Caco-2 (cell line): ENCODE results near the gene SNX1. TPM values are rescaled to one million over a fixed set of nuclear protein-coding genes. Genes with fewer than 3 reads are reported as not detected.

ENCODE experiments used
- BruUV-seq: library from RNA; stranded (reverse); fragments of 400-500 nt; replicated peaks from 2 replicates; lab custom pipeline; 2021; lab: Mats Ljungman, UMichigan
- CTCF ChIA-PET: fragments of 300-600 bp; sonication (Branson Sonifier 250); formaldehyde crosslinking; loops from one replicate; lab custom pipeline; 2022; ENCODE audit warnings: antibody characterized with exemption; lab: Charles Lee
- POLR2A ChIA-PET: fragments of 300-600 bp; sonication (Branson Sonifier 250); formaldehyde crosslinking; loops from one replicate; lab custom pipeline; 2022; ENCODE audit warnings: antibody characterized with exemption; lab: Charles Lee
- DNase-seq, 2 experiments: peaks; one replicate each; pipeline versions ENCODE4 v3.0.0 to v3.0.0-alpha.2; 2020 to 2022
- H3K27me3 ChIP-seq: replicated peaks from 2 replicates; pipeline ENCODE4 v1.6.0; 2011; ENCODE audit warnings: low read length; ENCODE audit not compliant: control insufficient read depth, insufficient read depth
- H3K36me3 ChIP-seq: 2 replicates; pipeline ENCODE4 v1.5.1; 2011; ENCODE audit warnings: low read length; ENCODE audit not compliant: control insufficient read depth, insufficient read depth
- H3K4me1 ChIP-seq: fragments of 250-450 bp; sonication (Bioruptor Pico); 2 replicates; pipeline ENCODE4 v1.5.1; 2020; ENCODE audit warnings: mild to moderate bottlenecking
- H3K4me3 ChIP-seq: 2 replicates; pipeline ENCODE4 v1.5.1; 2011; ENCODE audit warnings: low read depth, mild to moderate bottlenecking, control low read depth, low read length
- H3K9me3 ChIP-seq: fragments of 250-450 bp; sonication (Bioruptor Pico); 2 replicates; pipeline ENCODE4 v1.5.1; 2020; ENCODE audit warnings: mild to moderate bottlenecking, moderate library complexity
- H3K27ac Mint-ChIP-seq: one replicate; pipeline ENCODE4 v1.8.0; 2022; ENCODE audit warnings: mixed read lengths; ENCODE audit not compliant: unreplicated experiment
- H3K27me3 Mint-ChIP-seq: one replicate; pipeline ENCODE4 v1.8.0; 2022; ENCODE audit warnings: mixed read lengths; ENCODE audit not compliant: insufficient read depth, unreplicated experiment
- H3K36me3 Mint-ChIP-seq: one replicate; pipeline ENCODE4 v1.8.0; 2022; ENCODE audit warnings: mild to moderate bottlenecking, mixed read lengths; ENCODE audit not compliant: insufficient read depth, unreplicated experiment
- H3K4me1 Mint-ChIP-seq: one replicate; pipeline ENCODE4 v1.8.0; 2022; ENCODE audit warnings: low read depth, mixed read lengths; ENCODE audit not compliant: unreplicated experiment
- H3K4me3 Mint-ChIP-seq: one replicate; pipeline ENCODE4 v1.8.0; 2022; ENCODE audit warnings: mild to moderate bottlenecking, moderate library complexity, mixed read lengths; ENCODE audit not compliant: unreplicated experiment
- H3K9me3 Mint-ChIP-seq: one replicate; pipeline ENCODE4 v1.8.0; 2022; ENCODE audit warnings: mixed read lengths; ENCODE audit not compliant: unreplicated experiment
- CTCF ChIP-seq, 2 experiments: fragments of 200-600 bp in 1 of 2; IDR thresholded peaks; 1 replicate in 1 of 2; 2 replicates in 1 of 2; pipeline versions ENCODE4 v1.5.1 to v1.8.0; 2011 to 2022; ENCODE audit warnings: antibody characterized with exemption in 1 of 2, control low read depth in 1 of 2, inconsistent platforms in 1 of 2, low read depth in 1 of 2, low read length in 1 of 2, mild to moderate bottlenecking in 1 of 2, moderate library complexity in 1 of 2; ENCODE audit not compliant: insufficient read depth in 1 of 2, severe bottlenecking in 1 of 2, unreplicated experiment in 1 of 2
- intact Hi-C: fragments of 100-400 bp; cut with micrococcal nuclease; formaldehyde crosslinking; loops from one replicate; pipeline ENCODE4 v1.10.0; 2022; ENCODE audit not compliant: unreplicated experiment
- total RNA-seq: library from RNA; stranded (reverse); gene quantifications from 2 replicates; pipeline ENCODE4 v1.2.3, GENCODE V29; 2022

The SNX1 gene
- total RNA-seq, 1 experiment from 2014 or later: 75.7 TPM

- Mint-ChIP-seq H3K4me1 (no peaks in the 10 kb centered on the region), H3K36me3 (peaks cover 36% of the 10 kb centered on the region), H3K27ac (no peak overlapping the region), H3K4me3 (no peak overlapping the region), H3K27me3 (no peaks in the 10 kb centered on the region), H3K9me3 (no peaks in the 10 kb centered on the region)
- H3K36me3 ChIP-seq: no peaks in the 10 kb centered on the region
- H3K4me1 ChIP-seq: no peaks in the 10 kb centered on the region
- no peak overlapping the region for H3K4me3 ChIP-seq
- intact Hi-C loops: no loop called here
- no peak for DNase-seq
- no peaks in the 10 kb centered on the region for H3K9me3 ChIP-seq
- POLR2A ChIA-PET: no interaction called here
- no peaks in the 10 kb centered on the region for H3K27me3 ChIP-seq
- TF ChIP-seq CTCF (IDR thresholded peaks at IDR 0.05; ENCODE audit: insufficient read depth in 1 of 2, low read depth in 1 of 2, low read length in 1 of 2, severe bottlenecking in 1 of 2, unreplicated experiment in 1 of 2): no peak
- BruUV-seq: no TSS peak
- CTCF ChIA-PET: no interaction called here
These were observed 30.2 kb downstream of the SNX1 start for GRCh38 chr15:64125978-64126377.

GRCh38 chr15:64127521-64128270 lies 31.9 kb downstream of the SNX1 start:
- intact Hi-C loops: no loop called here
- ChIA-PET POLR2A (interaction anchor here (0.6 kb wide), 1 partner anchor 136 kb away, joined by 27 read pairs; no protein-coding TSS in a partner anchor), CTCF (no interaction called here)
- Histone ChIP-seq H3K4me1 (no peaks in the 10 kb centered on the region), H3K36me3 (no peaks in the 10 kb centered on the region; the same call in 1 of the 2 replicates), H3K4me3 (no peak overlapping the region), H3K27me3 (no peaks in the 10 kb centered on the region), H3K9me3 (no peaks in the 10 kb centered on the region)
- Mint-ChIP-seq H3K27ac (no peak overlapping the region), H3K9me3 (no peaks in the 10 kb centered on the region), H3K36me3 (peaks cover 33% of the 10 kb centered on the region), H3K27me3 (no peaks in the 10 kb centered on the region), H3K4me3 (no peak overlapping the region), H3K4me1 (no peaks in the 10 kb centered on the region)
- no TSS peak for BruUV-seq
- DNase-seq: no peak
- no peak for TF ChIP-seq CTCF (IDR thresholded peaks at IDR 0.05; ENCODE audit: insufficient read depth in 1 of 2, low read depth in 1 of 2, low read length in 1 of 2, severe bottlenecking in 1 of 2, unreplicated experiment in 1 of 2)

- H3K9me3 ChIP-seq: no peaks in the 10 kb centered on the region
- H3K4me1 Mint-ChIP-seq: no peaks in the 10 kb centered on the region
- intact Hi-C loops: no loop called here
- no peak for DNase-seq
- H3K36me3 ChIP-seq: no peaks in the 10 kb centered on the region; the same call in 1 of the 2 replicates
- no peaks in the 10 kb centered on the region for H3K9me3 Mint-ChIP-seq
- peaks cover 28% of the 10 kb centered on the region for H3K36me3 Mint-ChIP-seq
- H3K27me3 Mint-ChIP-seq: no peaks in the 10 kb centered on the region
- H3K4me3 ChIP-seq: no peak overlapping the region
- ChIA-PET POLR2A (no interaction called here), CTCF (no interaction called here)
- no TSS peak for BruUV-seq
- no peak overlapping the region for H3K27ac Mint-ChIP-seq
- H3K27me3 ChIP-seq: no peaks in the 10 kb centered on the region
- H3K4me1 ChIP-seq: no peaks in the 10 kb centered on the region
- H3K4me3 Mint-ChIP-seq: no peak overlapping the region
- TF ChIP-seq CTCF (IDR thresholded peaks at IDR 0.05; ENCODE audit: insufficient read depth in 1 of 2, low read depth in 1 of 2, low read length in 1 of 2, severe bottlenecking in 1 of 2, unreplicated experiment in 1 of 2): no peak
These were observed 34.4 kb downstream of the SNX1 start for GRCh38 chr15:64130159-64130558.
